UCSD-AML1 (cell line): ENCODE data around the gene SH2D1B.

Experiments
- DNase-seq: peaks from one replicate; lab custom pipeline; 2025; ENCODE audit not compliant: unreplicated experiment; lab: John Stamatoyannopoulos, UW

SH2D1B gene

DNA sequence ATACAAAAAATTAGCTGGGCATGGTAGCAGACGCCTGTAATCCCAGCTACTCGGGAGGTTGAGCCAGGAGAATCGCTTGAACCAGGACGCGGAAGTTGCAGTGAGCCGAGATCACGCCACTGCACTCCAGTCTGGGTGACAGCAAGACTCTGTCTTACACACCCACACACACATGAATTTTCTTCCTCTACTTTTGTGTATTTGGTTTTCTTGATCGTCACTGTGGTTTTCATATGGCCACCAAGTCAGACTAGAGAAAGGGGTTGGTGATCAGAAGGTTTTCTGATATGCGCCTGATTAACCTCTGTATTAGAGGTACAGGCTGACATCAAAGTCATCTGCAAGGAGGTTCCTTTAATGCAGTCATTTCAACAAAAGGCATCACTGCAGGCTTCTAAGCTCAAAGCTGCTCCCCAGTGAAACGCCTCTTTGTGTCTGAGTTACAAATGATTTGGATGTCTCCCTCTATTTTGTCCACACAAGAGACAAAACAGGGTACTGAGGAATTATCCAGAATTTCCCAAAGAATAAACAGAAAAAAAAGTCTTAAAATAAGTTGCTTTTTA, 11.1 kb downstream of the SH2D1B start:
- DNase-seq, result no peak

DNA sequence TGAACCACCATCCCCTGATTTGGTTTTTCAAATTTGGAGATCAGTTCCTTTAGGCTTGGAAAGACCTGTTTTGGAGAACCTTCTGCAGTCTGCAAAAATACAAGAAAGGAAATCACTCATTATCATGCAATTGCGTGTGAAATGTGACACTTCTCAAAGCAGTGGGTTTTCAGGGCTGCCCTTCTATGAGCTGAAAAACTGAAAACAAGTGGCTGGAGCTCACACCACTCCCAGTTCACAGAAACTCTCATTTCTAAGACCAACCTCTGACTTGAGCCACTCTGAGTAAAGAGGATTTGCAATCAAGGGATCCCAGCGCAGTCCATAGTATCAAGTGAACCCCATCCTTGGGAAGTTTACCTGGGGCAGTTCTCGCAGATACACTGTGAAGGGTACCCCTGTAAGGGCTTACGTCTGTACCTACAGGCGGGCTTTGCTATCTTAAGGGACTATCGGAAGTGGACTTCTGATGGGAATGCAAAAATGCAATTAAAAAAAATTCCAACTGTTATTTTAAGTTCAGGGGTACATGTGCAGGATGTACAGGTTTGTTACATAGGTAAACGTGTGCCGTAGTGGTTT, 12.8 kb downstream of the SH2D1B start:
- DNase-seq, result no peak

DNA sequence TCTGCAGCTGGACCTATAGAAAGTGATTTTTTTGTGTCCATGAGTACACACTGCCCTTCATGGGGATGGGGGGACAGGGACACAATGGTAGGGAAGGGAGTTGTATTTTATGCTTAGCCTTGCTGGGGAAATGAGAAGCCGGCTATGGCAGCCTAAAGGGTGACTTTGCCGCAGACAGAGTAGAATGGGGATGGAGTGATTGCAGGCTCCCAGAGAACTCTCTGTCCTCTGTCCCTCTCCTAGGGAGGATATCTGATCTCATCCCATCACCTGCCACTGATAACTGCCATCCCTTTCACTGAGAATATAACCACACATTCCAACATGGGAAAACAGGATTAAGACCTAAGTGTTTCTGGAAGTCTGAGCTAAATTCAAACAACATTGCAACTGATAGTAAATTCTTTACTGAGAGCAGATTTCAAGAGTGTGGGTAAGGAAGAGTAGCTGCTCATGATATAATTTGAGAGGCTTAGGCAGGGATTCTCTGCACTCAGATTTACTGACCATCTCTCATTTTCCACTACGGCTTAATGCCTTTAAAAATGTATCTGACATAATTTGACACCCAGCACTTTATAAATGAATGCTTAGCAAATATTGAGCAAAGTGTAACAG, 13.9 kb downstream of the SH2D1B start:
- no peak for DNase-seq

- no peak for DNase-seq
Measured at GRCh38 chr1:162397039-162397448, 14.9 kb downstream of the SH2D1B start.

DNA sequence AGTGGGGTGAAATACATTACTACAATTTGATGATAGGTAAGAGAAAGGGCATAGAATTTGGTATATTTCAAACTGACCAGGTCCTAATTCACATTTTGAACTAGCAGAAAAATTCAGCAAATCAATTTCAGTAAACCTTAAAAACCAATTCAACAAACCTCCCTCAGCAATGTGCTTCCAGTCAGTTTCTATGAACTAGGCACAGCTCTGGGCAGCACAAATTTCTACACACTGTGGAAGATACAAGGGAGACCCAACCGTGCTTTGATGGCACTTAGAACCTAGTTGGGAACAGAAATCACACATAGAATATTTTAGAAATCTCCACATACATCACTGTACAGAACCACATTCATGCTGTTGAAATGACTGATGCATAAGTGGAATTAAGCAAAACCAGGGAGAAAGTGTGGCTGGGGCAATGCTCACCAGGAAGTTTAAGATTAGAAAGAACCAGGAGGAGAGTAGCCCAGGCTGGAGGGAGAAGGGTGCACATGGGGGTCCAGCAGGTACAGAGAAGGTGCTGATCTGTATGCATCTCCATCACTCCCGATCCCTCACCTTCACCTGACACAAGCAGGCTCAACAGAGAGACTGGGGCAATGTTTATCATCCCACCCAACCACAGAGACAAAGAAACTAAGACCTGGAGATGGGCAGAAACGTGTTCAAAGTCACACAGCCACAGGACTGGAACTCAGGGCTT, 15.6 kb downstream of the SH2D1B start:
- no peak for DNase-seq

GRCh38 chr1:162391790-162392563, 20.0 kb downstream of the SH2D1B start:
- DNase-seq, result no peak

DNA sequence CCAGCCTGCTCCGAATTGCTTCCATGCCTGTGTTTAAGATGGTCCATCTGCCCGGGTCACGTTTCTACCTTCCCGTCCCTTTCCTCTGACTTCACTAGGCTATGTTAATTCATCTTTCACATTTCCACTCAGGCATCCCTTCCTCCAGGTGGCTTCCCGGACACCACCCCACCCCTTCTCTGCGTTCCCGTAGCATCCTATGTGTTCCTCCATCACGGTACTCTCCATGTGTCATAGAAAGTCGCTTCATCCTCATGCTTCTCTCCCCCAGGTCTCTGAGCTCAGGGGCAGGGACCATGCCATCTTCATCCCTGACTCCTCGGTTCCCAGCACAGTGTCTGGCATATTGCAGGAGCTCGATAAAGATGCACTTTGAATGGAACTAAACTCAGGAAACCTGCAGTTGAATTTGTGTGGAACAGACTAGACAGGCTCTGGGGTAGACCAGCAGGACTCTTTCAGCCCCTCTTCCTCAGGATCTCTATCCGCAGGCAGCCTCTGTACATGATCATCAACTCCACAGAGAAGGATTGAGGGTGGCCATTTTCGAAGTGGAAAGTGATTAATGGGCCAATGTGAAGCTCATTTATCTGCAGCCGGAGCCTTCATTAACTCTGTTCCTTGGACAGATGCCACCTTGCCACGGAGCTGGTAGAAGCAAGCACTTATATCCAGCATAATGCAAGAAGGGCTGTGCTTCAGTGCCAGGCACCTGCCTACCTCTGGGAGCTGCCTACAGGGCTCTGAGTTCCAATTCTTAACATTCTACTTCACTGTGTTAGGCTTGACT, 21.3 kb downstream of the SH2D1B start:
- DNase-seq, result no peak

GRCh38 chr1:162389971-162390370, 22.0 kb downstream of the SH2D1B start:
- DNase-seq, result no peak

GRCh38 chr1:162389021-162389818, 22.7 kb downstream of the SH2D1B start:
- no peak for DNase-seq

DNA sequence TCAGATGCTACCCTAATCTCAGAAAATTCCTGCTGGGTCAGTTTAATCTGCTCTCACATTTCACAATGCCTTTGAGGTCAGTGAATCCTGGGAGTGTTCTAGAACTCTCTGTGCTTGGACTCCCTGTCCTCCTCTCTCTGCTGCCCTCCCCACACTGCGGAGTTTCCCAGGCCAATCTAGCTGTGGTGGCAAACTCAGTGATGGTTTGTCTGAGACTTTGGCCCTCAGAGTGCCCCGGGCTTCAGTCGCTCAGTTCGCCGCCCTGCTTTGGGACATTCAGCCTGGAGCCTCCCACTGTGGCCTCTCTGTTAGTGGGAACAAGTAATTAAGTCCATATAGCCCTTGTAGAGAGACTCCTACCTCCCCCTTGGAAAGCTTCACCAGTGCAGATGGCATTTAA, 23.3 kb downstream of the SH2D1B start:
- DNase-seq, result no peak

GRCh38 chr1:162388083-162388594, 23.8 kb downstream of the SH2D1B start:
- DNase-seq, result no peak

- no peak for DNase-seq
Measured at GRCh38 chr1:162387226-162388082, 24.5 kb downstream of the SH2D1B start.

GRCh38 chr1:162386292-162387225, 25.4 kb downstream of the SH2D1B start:
- no peak for DNase-seq

DNA sequence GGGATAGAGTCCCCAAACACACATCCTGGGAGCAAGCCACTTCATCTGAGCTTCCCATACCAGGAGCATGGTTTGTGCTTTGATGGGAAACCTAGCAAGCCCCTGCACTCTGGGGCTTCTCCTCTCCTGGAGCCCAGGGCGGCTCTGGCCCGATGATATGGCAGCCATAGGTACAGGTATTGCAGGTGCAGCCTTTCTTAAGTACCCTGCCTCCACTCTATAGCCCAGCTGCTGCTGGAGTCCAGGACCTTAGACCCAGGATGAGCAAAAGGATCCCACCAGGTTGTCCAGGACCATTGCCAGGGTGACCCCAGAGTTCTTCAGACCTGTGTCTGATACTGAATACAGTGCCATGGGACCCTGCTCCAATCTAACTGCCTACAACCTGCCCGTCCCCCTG, 26.2 kb downstream of the SH2D1B start:
- no peak for DNase-seq

DNA sequence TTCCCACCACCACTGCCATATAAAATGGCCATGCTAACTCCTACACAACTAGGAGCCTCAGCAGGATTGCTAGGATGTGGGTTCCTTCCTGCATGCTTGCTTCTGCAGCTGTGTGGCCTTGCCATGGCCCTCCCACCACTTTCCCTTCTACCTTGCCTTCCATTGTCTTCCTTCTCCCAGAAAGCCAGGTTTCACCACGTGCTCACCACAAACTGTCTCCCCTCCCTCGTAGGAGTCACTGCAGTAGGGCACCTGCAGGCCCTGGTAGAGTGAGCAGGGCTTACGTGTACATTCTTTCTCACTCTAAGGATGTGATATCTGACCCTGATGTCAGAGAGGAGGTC, 26.7 kb downstream of the SH2D1B start:
- DNase-seq, result no peak

GRCh38 chr1:162384601-162385279, 27.2 kb downstream of the SH2D1B start:
- no peak for DNase-seq

- no peak for DNase-seq
Measured at GRCh38 chr1:162384116-162384515, 27.8 kb downstream of the SH2D1B start.
